GM12878 (cell line): Measurements from ENCODE around the gene TMC5. TPM values are rescaled to one million over a fixed set of nuclear protein-coding genes. Genes with fewer than 3 reads are reported as not detected.

Experiments used
- ATAC-seq: fragments of 200-7000 bp; cut with Tn5 transposase; 3 replicates; pipeline ENCODE4 v1.9.1; 2020; ENCODE audit warnings: mild to moderate bottlenecking, moderate library complexity
- BruUV-seq: library from RNA; stranded (reverse); fragments of 400-500 nt; replicated peaks from 2 replicates; lab custom pipeline; 2021; lab: Mats Ljungman, UMichigan
- CTCF ChIA-PET: fragments of 300-600 bp; sonication (Branson Sonifier 250); formaldehyde crosslinking; extraction: SDS; loops from one replicate; lab custom pipeline; 2021; ENCODE audit warnings: inconsistent platforms; lab: Yijun Ruan, JAX
- POLR2A ChIA-PET: fragments of 350-600 bp; formaldehyde crosslinking; extraction: SDS; loops from one replicate; lab custom pipeline; 2021; ENCODE audit warnings: inconsistent platforms; lab: Charles Lee
- RAD21 ChIA-PET: fragments of 300-600 bp; sonication (Branson Sonifier 250); formaldehyde crosslinking; loops from one replicate; lab custom pipeline; 2023; ENCODE audit warnings: antibody characterized with exemption; ENCODE audit not compliant: unreplicated experiment; lab: Charles Lee
- SMC1A ChIA-PET: fragments of 300-600 bp; sonication (Branson Sonifier 250); formaldehyde crosslinking; loops from one replicate; lab custom pipeline; 2023; ENCODE audit not compliant: unreplicated experiment, uncharacterized antibody; lab: Charles Lee
- DNase-seq: peaks from one replicate; pipeline ENCODE4 v3.0.0-alpha.2; 2011; ENCODE audit warnings: low read depth, low spot score
- FAIRE-seq: peaks from 3 replicates; lab custom pipeline; 2011; peaks lifted over from hg19 to GRCh38; lab: Jason Lieb, UNC
- H2AFZ ChIP-seq: 2 replicates; pipeline ENCODE4 v1.6.0; 2011; ENCODE audit warnings: low read depth, low read length, control low read depth; ENCODE audit not compliant: control insufficient read depth
- H3K27ac ChIP-seq: 2 replicates; pipeline ENCODE4 v1.5.1; 2011; ENCODE audit warnings: control low read depth; ENCODE audit not compliant: control insufficient read depth, insufficient read depth
- H3K27me3 ChIP-seq, 2 experiments: replicated peaks in 1 of 2; 2 replicates each; pipeline versions ENCODE4 v1.6.0 to v1.6.1; 2011; ENCODE audit warnings: low read length in 1 of 2; ENCODE audit not compliant: control insufficient read depth in 2 of 2, insufficient read depth in 2 of 2
- H3K36me3 ChIP-seq, 2 experiments: 2 replicates each; pipeline ENCODE4 v1.5.1; 2011; ENCODE audit warnings: low read length in 1 of 2; ENCODE audit not compliant: control insufficient read depth in 2 of 2, insufficient read depth in 2 of 2
- H3K4me1 ChIP-seq: 2 replicates; pipeline ENCODE4 v1.6.1; 2011; ENCODE audit warnings: mild to moderate bottlenecking, low read length, moderate library complexity, mixed read lengths; ENCODE audit not compliant: control insufficient read depth, insufficient read depth
- H3K4me2 ChIP-seq: 2 replicates; pipeline ENCODE4 v1.6.0; 2011; ENCODE audit warnings: control low read depth; ENCODE audit not compliant: control insufficient read depth, insufficient read depth
- H3K4me3 ChIP-seq: fragments of 200-600 bp; sonication (generic); 2 replicates; pipeline ENCODE4 v1.5.1; 2016
- H3K79me2 ChIP-seq: 2 replicates; pipeline ENCODE4 v1.6.0; 2011; ENCODE audit warnings: low read length; ENCODE audit not compliant: control insufficient read depth, insufficient read depth
- H3K9ac ChIP-seq: 2 replicates; pipeline ENCODE4 v1.8.0; 2011; ENCODE audit warnings: low read length, control low read depth, mixed read lengths; ENCODE audit not compliant: control insufficient read depth, insufficient read depth
- H3K9me3 ChIP-seq: replicated peaks from 3 replicates; pipeline ENCODE4 v1.5.1; 2011; ENCODE audit warnings: mild to moderate bottlenecking, low read length; ENCODE audit not compliant: control insufficient read depth, insufficient read depth
- H4K20me1 ChIP-seq: 2 replicates; pipeline ENCODE4 v1.6.0; 2011; ENCODE audit not compliant: control insufficient read depth, insufficient read depth
- BRCA1 ChIP-seq: IDR thresholded peaks from 2 replicates; pipeline ENCODE4 v1.6.1; 2011; ENCODE audit warnings: low read depth, low read length, improper control_type of control experiment
- CEBPZ ChIP-seq: fragments of 150-350 bp; IDR thresholded peaks from 2 replicates; pipeline ENCODE4 v1.6.1; 2016; ENCODE audit warnings: low read depth, low read length
- NFYB ChIP-seq: IDR thresholded peaks from 2 replicates; pipeline ENCODE4 v1.6.1; 2011; ENCODE audit warnings: low read depth, mild to moderate bottlenecking, low read length, improper control_type of control experiment, moderate library complexity; ENCODE audit not compliant: insufficient read depth
- POLR2AphosphoS5 ChIP-seq: IDR thresholded peaks from 2 replicates; pipeline ENCODE4 v1.6.1; 2011; ENCODE audit warnings: mild to moderate bottlenecking, low read length, inconsistent platforms
- POU2F2 ChIP-seq: IDR thresholded peaks from 3 replicates; pipeline ENCODE4 v1.6.1; 2011; ENCODE audit warnings: low read depth, mild to moderate bottlenecking, low read length, borderline replicate concordance
- WGBS: methylation state at CpG from one replicate; pipeline ENCODE4 v1.1.6; 2016; ENCODE audit warnings: low lambda C conversion rate; ENCODE audit not compliant: insufficient replicate concordance, insufficient coverage; ENCODE audit errors: missing lambda C conversion rate; 5-methylcytosine and 5-hydroxymethylcytosine counted together
- in situ Hi-C: fragments of 300-500 bp; cut with MboI; formaldehyde crosslinking; loops from 9 replicates; pipeline ENCODE4 v1.14.3; 2018; ENCODE audit warnings: mixed read lengths
- intact Hi-C: fragments of 100-400 bp; cut with micrococcal nuclease; formaldehyde crosslinking; loops from one replicate; pipeline ENCODE4 v1.14.2; 2022; ENCODE audit not compliant: unreplicated experiment
- polyA plus RNA-seq, 11 experiments: library from polyadenylated mRNA; depleted of rRNA in 4 of 11; unstranded in 6 of 11; stranded (reverse) in 5 of 11; fragments of >200 nt; fragmentation: Nextera tagmentation in 4 of 11; fragmentation: Illumina TruSeq in 1 of 11; extraction: Ambion mirVana in 4 of 11; extraction: Trizol in 1 of 11; gene quantifications; 1 replicate in 1 of 11; 2 replicates in 10 of 11; pipeline versions ENCODE4 v1.2.1 to v1.2.3, GENCODE V29; 2011 to 2016; ENCODE audit warnings: inconsistent platforms in 2 of 11, missing spikeins in 2 of 11, low read depth in 1 of 11
- total RNA-seq, 4 experiments: library from RNA; depleted of rRNA in 3 of 4; stranded (reverse); fragments of >200 nt in 3 of 4; fragmentation: Illumina TruSeq in 1 of 4; extraction: Trizol in 1 of 4; gene quantifications; 2 replicates each; pipeline versions ENCODE4 v1.2.1 to v1.2.3, GENCODE V29; 2013 to 2021

Gene TMC5
- total and polyA plus RNA-seq, 10 of the 15 experiments (the other 5 are each of a cell fraction or from before 2014, with no cell fraction given): 0.01 to 0.10 (median 0.07) TPM; not detected in 5

- TF ChIP-seq CEBPZ: no peak
- TF ChIP-seq POU2F2: 0 out of 3 replicates have a peak, but pooled peaks have one; percentile 48
- TF ChIP-seq POLR2AphosphoS5: no peak
Measured at GRCh38 chr16:19375561-19376158, 42.0 kb upstream of the TMC5 start (continued).

- in situ Hi-C loops (loop anchor here (5.0 kb wide), 2 partner anchors 216 to 291 kb away; no protein-coding TSS in a partner anchor), intact Hi-C loops (loop anchor here (5.0 kb wide), 1 partner anchor 196 kb away; no protein-coding TSS in a partner anchor)
- ATAC-seq (no peak), DNase-seq (no peak), FAIRE-seq (no peak)
- no peak overlapping the region for H3K9ac ChIP-seq
- H3K4me3 ChIP-seq: no peak overlapping the region
- no peaks in the 10 kb centered on the region for H3K27me3 ChIP-seq
- CTCF ChIA-PET: interaction anchor here (1.0 to 1.6 kb wide), 4 partner anchors 11 to 292 kb away, joined by 3 to 5 read pairs (median 4); no protein-coding TSS in a partner anchor
- H3K4me1 ChIP-seq: peaks cover 3% of the 10 kb centered on the region; the same call in 1 of the 2 replicates
- POLR2A ChIA-PET: no interaction called here
- WGBS: 52% methylated on average over 3 of the region's 3 CpGs
- no peak overlapping the region for H2AFZ ChIP-seq
- no peaks in the 10 kb centered on the region for H3K9me3 ChIP-seq
- TF ChIP-seq NFYB (peak; percentile 69), BRCA1 (no peak)
- H3K36me3 ChIP-seq: no peaks in the 10 kb centered on the region
- no peaks in the 10 kb centered on the region for H4K20me1 ChIP-seq
- no peak overlapping the region for H3K27ac ChIP-seq
- SMC1A ChIA-PET: interaction anchor here (0.9 kb wide), 1 partner anchor 147 kb away, joined by 3 read pairs; no protein-coding TSS in a partner anchor
- no peaks in the 10 kb centered on the region for H3K79me2 ChIP-seq
- BruUV-seq: no TSS peak
- no peak overlapping the region for H3K4me2 ChIP-seq
- RAD21 ChIA-PET: interaction anchor here (1.2 kb wide), 1 partner anchor 124 kb away, joined by 3 read pairs; no protein-coding TSS in a partner anchor
Measured at GRCh38 chr16:19377864-19378263, 39.8 kb upstream of the TMC5 start.
